IPS-18a (cell line): ENCODE data around the gene ANKS1B.

ENCODE experiments used
- H3K27ac ChIP-seq: one replicate; pipeline ENCODE4 v1.5.1; 2013; ENCODE audit warnings: low read length
- H3K27me3 ChIP-seq: one replicate; pipeline ENCODE4 v1.6.1; 2013; ENCODE audit warnings: mild to moderate bottlenecking, low read length; ENCODE audit not compliant: control insufficient read depth, insufficient read depth
- H3K36me3 ChIP-seq: one replicate; pipeline ENCODE4 v1.6.1; 2013; ENCODE audit warnings: low read depth, low read length; ENCODE audit not compliant: control insufficient read depth
- H3K4me1 ChIP-seq: one replicate; pipeline ENCODE4 v1.6.1; 2013; ENCODE audit warnings: low read depth, low read length; ENCODE audit not compliant: control insufficient read depth
- H3K4me3 ChIP-seq: one replicate; pipeline ENCODE4 v1.5.1; 2013; ENCODE audit warnings: low read length
- H3K9ac ChIP-seq: one replicate; pipeline ENCODE4 v1.6.1; 2013; ENCODE audit warnings: mild to moderate bottlenecking, low read length, moderate library complexity
- H3K9me3 ChIP-seq: one replicate; pipeline ENCODE4 v1.6.1; 2013; ENCODE audit warnings: low read depth, low read length; ENCODE audit not compliant: control insufficient read depth

Gene ANKS1B

DNA sequence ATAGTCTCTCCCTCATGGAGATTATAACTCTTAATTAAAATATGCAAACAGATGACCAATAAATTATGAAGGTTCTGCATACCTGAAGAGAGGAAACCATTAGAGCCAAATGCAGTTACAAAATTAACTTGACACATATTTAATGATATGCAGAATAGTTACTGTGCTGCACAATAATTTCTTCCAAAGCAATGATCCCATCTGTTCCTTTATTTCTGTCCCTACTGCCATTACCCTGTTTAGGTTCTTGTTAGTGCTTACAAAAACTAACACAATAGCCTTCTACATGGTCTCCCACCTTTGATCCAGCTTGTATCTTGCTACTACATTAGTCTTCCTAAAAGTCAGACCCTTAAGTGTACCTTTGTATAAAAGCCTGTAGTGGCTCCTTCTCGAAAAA, 928.5 kb downstream of the ANKS1B start:
- no peaks in the 10 kb centered on the region for H3K36me3 ChIP-seq
- no peak overlapping the region for H3K9ac ChIP-seq
- H3K9me3 ChIP-seq, result no peaks in the 10 kb centered on the region
- H3K27me3 ChIP-seq, result no peaks in the 10 kb centered on the region
- peaks cover 3% of the 10 kb centered on the region for H3K4me1 ChIP-seq
- H3K4me3 ChIP-seq, result no peak overlapping the region
- no peak overlapping the region for H3K27ac ChIP-seq

DNA sequence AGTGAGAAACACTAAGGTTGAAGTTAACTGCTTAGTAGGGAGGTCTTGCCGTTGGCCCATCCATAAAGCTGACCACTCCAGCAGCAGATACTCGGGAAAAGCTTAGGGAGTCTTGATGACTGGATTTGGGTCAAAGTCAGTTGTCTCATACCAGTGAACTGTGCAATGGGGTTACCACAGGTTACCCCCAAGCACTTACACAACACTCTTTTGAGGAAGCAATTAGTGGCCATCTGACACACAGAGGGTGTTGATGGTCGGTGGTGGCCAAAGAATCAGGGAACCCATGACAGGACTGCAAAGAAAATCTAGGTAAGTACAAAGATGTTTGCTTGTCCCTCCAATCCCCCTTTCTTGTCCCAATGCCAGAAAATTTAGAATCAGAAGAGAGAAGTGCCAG, 929.4 kb downstream of the ANKS1B start:
- no peaks in the 10 kb centered on the region for H3K27me3 ChIP-seq
- peaks cover 3% of the 10 kb centered on the region for H3K4me1 ChIP-seq
- no peaks in the 10 kb centered on the region for H3K9me3 ChIP-seq
- no peaks in the 10 kb centered on the region for H3K36me3 ChIP-seq
- no peak overlapping the region for H3K4me3 ChIP-seq
- H3K27ac ChIP-seq, result no peak overlapping the region
- no peak overlapping the region for H3K9ac ChIP-seq

DNA sequence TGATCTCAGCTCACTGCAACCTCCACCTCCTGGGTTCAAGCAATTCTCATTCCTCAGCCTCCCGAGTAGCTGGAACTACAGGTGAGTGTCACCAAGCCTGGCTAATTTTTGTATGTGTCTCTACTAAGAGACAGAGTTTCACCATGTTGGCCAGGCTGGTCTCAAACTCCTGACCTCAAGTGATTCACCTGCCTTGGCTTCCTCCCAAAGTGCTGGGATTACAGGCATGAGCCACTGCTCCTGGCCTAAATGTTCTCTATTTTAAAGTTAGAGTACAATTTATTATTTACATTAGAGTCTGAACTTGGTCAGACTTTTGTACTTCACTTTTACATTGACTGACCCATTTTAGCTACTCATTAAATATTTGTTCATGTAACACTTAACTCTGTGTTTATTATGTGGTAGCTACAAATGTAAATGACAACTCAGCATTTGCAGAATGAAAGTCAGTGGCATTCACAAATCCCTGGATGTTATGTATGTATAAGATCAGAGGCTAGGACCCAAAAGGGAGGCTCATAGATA, 930.1 kb downstream of the ANKS1B start:
- H3K27ac ChIP-seq, result no peak overlapping the region
- H3K27me3 ChIP-seq, result no peaks in the 10 kb centered on the region
- no peak overlapping the region for H3K4me3 ChIP-seq
- H3K9ac ChIP-seq, result no peak overlapping the region
- no peaks in the 10 kb centered on the region for H3K36me3 ChIP-seq
- no peaks in the 10 kb centered on the region for H3K4me1 ChIP-seq
- no peaks in the 10 kb centered on the region for H3K9me3 ChIP-seq

DNA sequence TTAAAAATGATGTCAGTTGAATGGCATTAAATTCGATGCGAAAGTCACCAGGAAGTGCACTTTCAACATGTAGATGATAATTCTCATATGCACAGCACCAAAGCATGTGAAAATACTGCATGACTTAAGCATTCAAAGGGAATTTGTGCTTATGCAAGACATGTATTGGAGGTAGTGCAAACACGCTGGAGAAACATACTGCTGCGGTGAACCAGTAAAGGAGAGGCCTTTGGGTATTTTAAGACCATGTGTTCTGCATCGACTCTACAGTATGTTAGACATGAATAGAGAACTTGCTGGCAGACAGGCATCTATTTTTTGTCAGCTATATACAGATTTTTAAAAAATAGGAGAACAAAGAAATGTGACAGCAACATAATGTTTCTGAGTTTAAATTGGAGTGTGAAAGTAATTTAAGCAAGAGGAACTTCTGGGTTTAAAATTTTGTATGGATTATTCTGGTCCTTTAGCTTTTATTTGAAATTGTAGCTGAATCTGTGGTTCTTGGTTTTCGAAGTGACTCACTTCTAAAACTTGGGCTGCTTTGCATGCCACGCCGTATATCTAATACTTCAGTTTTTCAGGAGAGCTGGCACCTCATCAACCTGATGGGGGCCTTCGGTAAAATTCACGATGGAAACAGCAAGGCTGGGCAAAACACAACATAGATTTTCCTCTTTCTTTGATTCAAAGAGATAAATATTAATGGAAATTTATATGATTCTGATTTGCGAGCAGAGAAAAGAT, 930.9 kb downstream of the ANKS1B start:
- H3K9me3 ChIP-seq, result no peaks in the 10 kb centered on the region
- H3K36me3 ChIP-seq, result no peaks in the 10 kb centered on the region
- no peaks in the 10 kb centered on the region for H3K27me3 ChIP-seq
- no peak overlapping the region for H3K9ac ChIP-seq
- no peak overlapping the region for H3K4me3 ChIP-seq
- no peaks in the 10 kb centered on the region for H3K4me1 ChIP-seq
- no peak overlapping the region for H3K27ac ChIP-seq

DNA sequence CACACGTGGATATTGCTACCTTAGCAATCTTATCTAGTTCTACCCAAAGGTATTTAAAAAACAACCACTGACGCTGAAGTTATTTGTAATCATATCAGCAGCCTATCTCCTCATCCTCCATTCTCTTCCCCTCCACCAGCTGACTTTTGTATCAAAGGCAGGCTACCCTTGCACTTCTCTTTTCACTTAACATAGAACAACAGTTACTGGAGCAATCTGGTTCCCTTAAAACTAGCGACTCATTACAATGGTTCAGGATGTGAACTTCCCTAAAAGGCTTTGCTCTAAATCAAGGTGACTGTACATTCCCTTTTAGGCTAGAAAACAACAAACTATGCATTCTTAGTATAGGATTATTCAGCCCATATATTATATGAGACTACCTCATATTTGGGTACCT, 935.0 kb downstream of the ANKS1B start:
- no peak overlapping the region for H3K27ac ChIP-seq
- H3K9ac ChIP-seq, result no peak overlapping the region
- H3K4me1 ChIP-seq, result no peaks in the 10 kb centered on the region
- H3K4me3 ChIP-seq, result no peak overlapping the region
- no peaks in the 10 kb centered on the region for H3K27me3 ChIP-seq
- H3K9me3 ChIP-seq, result no peaks in the 10 kb centered on the region
- H3K36me3 ChIP-seq, result no peaks in the 10 kb centered on the region

DNA sequence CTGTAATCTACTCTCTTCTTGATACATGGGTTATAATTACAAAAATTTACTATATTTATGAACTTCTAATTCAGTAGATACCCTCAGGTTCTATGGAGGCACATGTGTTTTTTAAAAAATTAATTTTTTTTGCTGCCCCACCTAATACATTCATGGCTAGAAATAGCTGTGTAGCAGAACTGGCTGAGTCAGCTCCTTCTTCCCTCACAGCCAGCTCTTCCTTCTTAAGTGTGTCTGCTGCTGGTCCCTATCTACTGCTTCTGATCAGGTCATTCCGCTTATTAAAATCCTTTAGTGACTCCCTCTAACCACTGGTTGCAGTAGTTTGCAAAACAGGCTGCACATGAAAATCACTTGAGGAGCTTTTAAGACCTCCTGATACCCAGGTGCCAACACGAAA, 939.6 kb downstream of the ANKS1B start:
- no peaks in the 10 kb centered on the region for H3K36me3 ChIP-seq
- H3K27me3 ChIP-seq, result no peaks in the 10 kb centered on the region
- H3K27ac ChIP-seq, result no peak overlapping the region
- H3K4me3 ChIP-seq, result no peak overlapping the region
- no peaks in the 10 kb centered on the region for H3K4me1 ChIP-seq
- no peak overlapping the region for H3K9ac ChIP-seq
- no peaks in the 10 kb centered on the region for H3K9me3 ChIP-seq

DNA sequence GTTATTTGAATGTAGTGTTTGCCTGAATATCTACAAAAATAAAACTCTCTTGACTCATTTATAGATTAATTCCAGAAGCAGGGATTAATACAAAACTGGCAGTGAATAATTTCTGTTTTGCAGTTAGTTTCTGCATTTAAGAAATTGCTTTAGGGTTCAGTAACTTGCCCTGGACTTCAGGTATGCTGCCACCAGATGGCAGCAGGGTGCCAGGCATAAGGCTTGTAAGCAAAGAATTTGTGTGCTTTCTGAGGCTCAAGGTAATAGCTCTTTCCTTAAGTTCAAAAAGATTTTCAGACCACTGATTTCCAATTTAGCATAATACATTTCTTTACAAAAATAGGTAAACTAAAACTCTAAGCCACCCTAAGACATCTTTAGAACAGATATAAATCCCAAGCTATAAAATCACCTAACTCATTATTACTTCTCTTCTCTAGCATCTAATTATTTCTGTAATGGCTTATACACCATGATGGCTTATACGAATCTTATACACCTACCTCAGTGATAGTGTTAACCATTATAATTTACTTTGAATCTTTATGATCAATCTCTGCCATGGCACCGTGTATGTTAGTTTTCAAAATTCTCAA, 941.3 kb downstream of the ANKS1B start:
- no peaks in the 10 kb centered on the region for H3K27me3 ChIP-seq
- no peak overlapping the region for H3K4me3 ChIP-seq
- no peaks in the 10 kb centered on the region for H3K4me1 ChIP-seq
- H3K27ac ChIP-seq, result no peak overlapping the region
- no peak overlapping the region for H3K9ac ChIP-seq
- H3K36me3 ChIP-seq, result no peaks in the 10 kb centered on the region
- no peaks in the 10 kb centered on the region for H3K9me3 ChIP-seq

DNA sequence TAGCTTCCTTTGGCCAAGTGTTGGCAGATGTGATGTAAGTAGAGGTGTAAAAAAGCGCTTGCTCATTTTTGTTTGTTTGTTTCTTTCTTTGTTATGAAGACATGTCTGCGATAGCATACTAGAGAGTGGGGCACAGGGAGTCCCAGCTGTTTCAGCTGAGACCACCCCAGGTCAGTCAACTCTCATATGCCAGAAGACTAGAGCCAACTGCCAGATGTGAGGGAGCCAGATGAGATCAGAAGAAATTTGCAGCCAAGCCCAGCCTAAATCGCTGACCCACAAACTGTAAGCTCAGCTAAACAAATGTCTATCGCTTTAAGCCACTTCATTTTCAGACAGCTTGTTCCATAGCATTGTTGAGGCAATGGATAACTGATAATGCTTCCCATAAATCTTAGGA, 942.5 kb downstream of the ANKS1B start:
- H3K9ac ChIP-seq, result no peak overlapping the region
- H3K27ac ChIP-seq, result no peak overlapping the region
- H3K9me3 ChIP-seq, result no peaks in the 10 kb centered on the region
- H3K4me1 ChIP-seq, result no peaks in the 10 kb centered on the region
- H3K4me3 ChIP-seq, result no peak overlapping the region
- H3K27me3 ChIP-seq, result no peaks in the 10 kb centered on the region
- H3K36me3 ChIP-seq, result no peaks in the 10 kb centered on the region

DNA sequence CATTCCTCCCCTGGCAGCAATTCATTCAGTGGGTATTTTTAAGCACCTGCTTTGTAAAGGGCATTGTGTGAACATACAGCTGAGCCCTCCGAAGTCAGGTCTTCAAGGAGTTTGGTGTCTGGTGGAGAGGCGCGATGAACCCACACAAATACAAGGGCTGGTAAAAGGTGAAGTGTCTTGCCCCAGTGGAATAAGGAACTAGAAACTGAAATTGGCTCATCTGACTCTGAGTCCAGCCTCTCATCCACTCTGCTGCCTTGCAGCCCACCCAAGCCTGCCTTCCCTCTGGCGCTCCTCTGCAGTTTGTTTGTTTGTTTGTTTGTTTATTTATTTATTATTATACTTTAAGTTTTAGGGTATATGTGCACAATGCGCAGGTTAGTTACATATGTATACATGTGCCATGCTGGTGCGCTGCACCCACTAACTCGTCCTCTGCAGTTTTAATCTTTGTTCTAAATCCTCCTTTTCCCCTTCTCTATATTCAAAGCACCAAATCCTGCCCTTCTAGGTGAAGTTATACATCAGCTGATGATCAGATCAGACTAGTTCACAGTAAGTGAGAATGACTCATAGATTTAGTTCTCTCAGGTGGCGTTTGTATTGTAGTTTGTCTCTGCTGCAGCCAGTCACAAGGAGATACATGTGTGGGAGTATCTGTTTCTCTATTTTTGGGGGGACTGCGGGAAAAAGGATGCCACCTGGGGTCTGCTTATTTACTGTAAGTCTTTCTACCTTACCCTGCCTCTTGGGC, 945.2 kb downstream of the ANKS1B start:
- Histone ChIP-seq H3K9me3 (no peaks in the 10 kb centered on the region), H3K27ac (no peak overlapping the region), H3K4me3 (no peak overlapping the region), H3K36me3 (no peaks in the 10 kb centered on the region), H3K9ac (no peak overlapping the region), H3K4me1 (no peaks in the 10 kb centered on the region), H3K27me3 (no peaks in the 10 kb centered on the region)

DNA sequence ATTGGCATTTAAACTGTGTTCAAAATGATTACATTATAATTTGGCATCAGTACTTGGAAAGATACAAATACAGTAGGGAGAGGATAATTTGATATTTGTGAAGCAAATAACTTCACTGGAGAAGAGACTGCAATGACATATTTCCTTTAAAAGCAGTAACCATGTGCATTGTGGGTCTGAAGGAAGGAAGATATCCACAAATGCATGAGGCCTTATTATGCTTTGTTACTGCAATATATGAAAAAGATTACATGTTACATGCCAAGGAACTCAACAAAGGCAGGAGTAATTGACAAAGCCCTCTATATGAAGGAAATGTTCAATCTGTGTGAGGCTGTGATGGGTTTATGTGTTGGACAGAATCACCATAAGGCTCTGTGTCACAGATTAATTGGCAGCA, 948.2 kb downstream of the ANKS1B start:
- H3K27ac ChIP-seq, result no peak overlapping the region
- no peaks in the 10 kb centered on the region for H3K4me1 ChIP-seq
- no peak overlapping the region for H3K9ac ChIP-seq
- no peaks in the 10 kb centered on the region for H3K9me3 ChIP-seq
- no peaks in the 10 kb centered on the region for H3K27me3 ChIP-seq
- no peak overlapping the region for H3K4me3 ChIP-seq
- H3K36me3 ChIP-seq, result no peaks in the 10 kb centered on the region

DNA sequence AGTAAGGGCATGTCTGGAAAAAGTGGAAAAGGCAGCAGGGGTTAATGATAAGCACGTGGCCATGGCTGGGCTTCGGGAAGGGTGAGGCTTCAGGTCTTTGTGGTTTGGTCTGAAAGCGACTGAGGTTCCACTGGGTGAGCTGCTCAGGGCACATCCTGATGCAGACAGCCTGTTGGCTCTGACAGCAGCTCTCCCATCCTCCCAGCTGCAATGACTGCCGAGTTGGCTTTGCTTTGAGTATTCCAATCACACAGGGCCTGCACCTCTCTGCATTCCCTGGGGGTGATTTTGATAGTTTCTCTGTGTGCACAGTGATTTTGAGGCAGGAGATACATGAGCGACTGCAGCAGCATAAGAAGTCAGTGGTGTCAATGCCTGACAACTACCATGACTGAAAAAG, 948.9 kb downstream of the ANKS1B start:
- H3K9me3 ChIP-seq, result no peaks in the 10 kb centered on the region
- H3K4me3 ChIP-seq, result no peak overlapping the region
- no peaks in the 10 kb centered on the region for H3K4me1 ChIP-seq
- H3K36me3 ChIP-seq, result no peaks in the 10 kb centered on the region
- no peak overlapping the region for H3K27ac ChIP-seq
- H3K9ac ChIP-seq, result no peak overlapping the region
- no peaks in the 10 kb centered on the region for H3K27me3 ChIP-seq
